ENCODE results near the gene GCNT1. TPM values are rescaled to one million over a fixed set of nuclear protein-coding genes. Genes with fewer than 3 reads are reported as not detected.
"Not testable (repeated sequence)": the region's sequence is repeated elsewhere in the genome, so short reads cannot be mapped to it uniquely, and the experiment has no call there.

GCNT1 gene
- total RNA-seq, 2 experiments from 2014 or later, result 13.3 to 14.4 TPM

- ChIA-PET POLR2A (no interaction called here), CTCF (interaction anchor here (0.6 kb wide), 1 partner anchor 81 kb away, joined by 3 read pairs; the partner anchor contains the start of gene RFK)
- Mint-ChIP-seq H3K27ac (no peak overlapping the region), H3K9me3 (peaks cover 15% of the 10 kb centered on the region), H3K4me1 (no peaks in the 10 kb centered on the region), H3K4me3 (no peak overlapping the region), H3K36me3 (ENCODE audit: low read depth) (peaks cover 31% of the 10 kb centered on the region), H3K27me3 (no peaks in the 10 kb centered on the region)
- DNase-seq, result no peak
These were observed 16.7 kb downstream of the GCNT1 start for GRCh38 chr9:76475686-76476085.

- Mint-ChIP-seq H3K9me3 (peaks cover 15% of the 10 kb centered on the region), H3K36me3 (ENCODE audit: low read depth) (peaks cover 31% of the 10 kb centered on the region)
- DNase-seq, H3K4me3 Mint-ChIP-seq, H3K4me1 Mint-ChIP-seq, H3K27ac Mint-ChIP-seq, CTCF ChIA-PET, POLR2A ChIA-PET, H3K27me3 Mint-ChIP-seq: not testable (repeated sequence)
These were observed 18.8 kb downstream of the GCNT1 start for GRCh38 chr9:76477818-76478217.

GRCh38 chr9:76478226-76478625, 19.2 kb downstream of the GCNT1 start:
- peaks cover 31% of the 10 kb centered on the region for H3K36me3 Mint-ChIP-seq (ENCODE audit: low read depth)
- no peaks in the 10 kb centered on the region for H3K27me3 Mint-ChIP-seq
- no peak overlapping the region for H3K4me3 Mint-ChIP-seq
- ChIA-PET POLR2A (no interaction called here), CTCF (no interaction called here)
- H3K4me1 Mint-ChIP-seq, result no peaks in the 10 kb centered on the region
- no peak overlapping the region for H3K27ac Mint-ChIP-seq
- peaks cover 15% of the 10 kb centered on the region for H3K9me3 Mint-ChIP-seq
- no peak for DNase-seq

- POLR2A ChIA-PET, CTCF ChIA-PET, H3K4me1 Mint-ChIP-seq: not testable (repeated sequence)
These were observed 20.4 kb downstream of the GCNT1 start for GRCh38 chr9:76479337-76479736.

GRCh38 chr9:76486151-76486550, 27.2 kb downstream of the GCNT1 start:
- no peak for DNase-seq
- POLR2A ChIA-PET, result no interaction called here

More at GRCh38 chr9:76479337-76479736, 20.4 kb downstream of the GCNT1 start:
- not testable (repeated sequence) for DNase-seq, H3K4me3 Mint-ChIP-seq, H3K27ac Mint-ChIP-seq, H3K27me3 Mint-ChIP-seq
- peaks cover 15% of the 10 kb centered on the region for H3K9me3 Mint-ChIP-seq
- H3K36me3 Mint-ChIP-seq (ENCODE audit: low read depth), result peaks cover 31% of the 10 kb centered on the region

GRCh38 chr9:76490249-76490990, 31.4 kb downstream of the GCNT1 start:
- ChIA-PET POLR2A (no interaction called here), CTCF (no interaction called here)
- H3K27me3 Mint-ChIP-seq, result no peaks in the 10 kb centered on the region
- peaks cover 10% of the 10 kb centered on the region for H3K9me3 Mint-ChIP-seq
- no peak overlapping the region for H3K27ac Mint-ChIP-seq
- no peak for DNase-seq
- no peak overlapping the region for H3K4me3 Mint-ChIP-seq
- peaks cover 15% of the 10 kb centered on the region for H3K4me1 Mint-ChIP-seq
- H3K36me3 Mint-ChIP-seq (ENCODE audit: low read depth), result peaks cover 26% of the 10 kb centered on the region

More at GRCh38 chr9:76486151-76486550, 27.2 kb downstream of the GCNT1 start:
- Mint-ChIP-seq H3K9me3 (peaks cover 4% of the 10 kb centered on the region), H3K4me3 (no peak overlapping the region), H3K27ac (no peak overlapping the region), H3K4me1 (peaks cover 14% of the 10 kb centered on the region), H3K27me3 (no peaks in the 10 kb centered on the region), H3K36me3 (ENCODE audit: low read depth) (peaks cover 19% of the 10 kb centered on the region)
- CTCF ChIA-PET, result interaction anchor here (1.2 kb wide), 1 partner anchor 12 kb away, joined by 3 read pairs; no protein-coding TSS in a partner anchor

- CTCF ChIA-PET, H3K27ac Mint-ChIP-seq: not testable (repeated sequence)
These were observed 32.1 kb downstream of the GCNT1 start for GRCh38 chr9:76491056-76491455.

GRCh38 chr9:76493496-76493895, 34.5 kb downstream of the GCNT1 start:
- H3K27ac Mint-ChIP-seq, H3K27me3 Mint-ChIP-seq, H3K4me3 Mint-ChIP-seq, DNase-seq, POLR2A ChIA-PET, CTCF ChIA-PET, H3K9me3 Mint-ChIP-seq: not testable (repeated sequence)
- H3K4me1 Mint-ChIP-seq, result peaks cover 15% of the 10 kb centered on the region
- H3K36me3 Mint-ChIP-seq (ENCODE audit: low read depth), result peaks cover 20% of the 10 kb centered on the region

More at GRCh38 chr9:76491056-76491455, 32.1 kb downstream of the GCNT1 start:
- Mint-ChIP-seq H3K9me3 (peaks cover 11% of the 10 kb centered on the region), H3K4me1 (peaks cover 15% of the 10 kb centered on the region), H3K36me3 (ENCODE audit: low read depth) (peaks cover 25% of the 10 kb centered on the region)
- H3K4me3 Mint-ChIP-seq, H3K27me3 Mint-ChIP-seq, POLR2A ChIA-PET, DNase-seq: not testable (repeated sequence)

GRCh38 chr9:76500061-76500460, 41.1 kb downstream of the GCNT1 start:
- no peak overlapping the region for H3K27ac Mint-ChIP-seq
- DNase-seq, result no peak
- H3K4me3 Mint-ChIP-seq, result no peak overlapping the region
- ChIA-PET POLR2A (no interaction called here), CTCF (no interaction called here)
- H3K27me3 Mint-ChIP-seq, result no peaks in the 10 kb centered on the region
- peaks cover 33% of the 10 kb centered on the region for H3K36me3 Mint-ChIP-seq (ENCODE audit: low read depth)
- peaks cover 8% of the 10 kb centered on the region for H3K4me1 Mint-ChIP-seq
- H3K9me3 Mint-ChIP-seq, result peaks cover 5% of the 10 kb centered on the region

GRCh38 chr9:76502746-76503145, 43.8 kb downstream of the GCNT1 start:
- ChIA-PET POLR2A (no interaction called here), CTCF (no interaction called here)
- H3K27me3 Mint-ChIP-seq, result no peaks in the 10 kb centered on the region
- no peaks in the 10 kb centered on the region for H3K9me3 Mint-ChIP-seq
- H3K36me3 Mint-ChIP-seq (ENCODE audit: low read depth), result peaks cover 27% of the 10 kb centered on the region
- no peak overlapping the region for H3K4me3 Mint-ChIP-seq
- H3K27ac Mint-ChIP-seq, result no peak overlapping the region
- no peak for DNase-seq
- H3K4me1 Mint-ChIP-seq, result peaks cover 8% of the 10 kb centered on the region

GRCh38 chr9:76510041-76510440, 51.1 kb downstream of the GCNT1 start:
- ChIA-PET POLR2A (no interaction called here), CTCF (interaction anchor here (0.8 kb wide), 1 partner anchor 140 kb away, joined by 3 read pairs; no protein-coding TSS in a partner anchor)
- peaks cover 2% of the 10 kb centered on the region for H3K36me3 Mint-ChIP-seq (ENCODE audit: low read depth)
- peaks cover 2% of the 10 kb centered on the region for H3K9me3 Mint-ChIP-seq
- H3K27ac Mint-ChIP-seq, result no peak overlapping the region
- no peak for DNase-seq
- H3K27me3 Mint-ChIP-seq, result no peaks in the 10 kb centered on the region
- no peaks in the 10 kb centered on the region for H3K4me1 Mint-ChIP-seq
- H3K4me3 Mint-ChIP-seq, result no peak overlapping the region

- Mint-ChIP-seq H3K9me3 (peaks cover 2% of the 10 kb centered on the region), H3K4me1 (no peaks in the 10 kb centered on the region), H3K36me3 (ENCODE audit: low read depth) (peaks cover 2% of the 10 kb centered on the region), H3K27me3 (no peaks in the 10 kb centered on the region), H3K27ac (no peak overlapping the region), H3K4me3 (no peak overlapping the region)
- CTCF ChIA-PET, result interaction anchor here (0.8 kb wide), 1 partner anchor 140 kb away, joined by 3 read pairs; no protein-coding TSS in a partner anchor
- no peak for DNase-seq
- POLR2A ChIA-PET, result no interaction called here
These were observed 51.5 kb downstream of the GCNT1 start for GRCh38 chr9:76510446-76510845.

- ChIA-PET POLR2A (no interaction called here), CTCF (no interaction called here)
- H3K36me3 Mint-ChIP-seq (ENCODE audit: low read depth), result no peaks in the 10 kb centered on the region
- H3K27ac Mint-ChIP-seq, result no peak overlapping the region
- H3K9me3 Mint-ChIP-seq, result peaks cover 2% of the 10 kb centered on the region
- H3K4me3 Mint-ChIP-seq, result no peak overlapping the region
- no peak for DNase-seq
- H3K27me3 Mint-ChIP-seq, result no peaks in the 10 kb centered on the region
- peaks cover 9% of the 10 kb centered on the region for H3K4me1 Mint-ChIP-seq
These were observed 53.8 kb downstream of the GCNT1 start for GRCh38 chr9:76512826-76513225.

- no peak for DNase-seq
- Mint-ChIP-seq H3K9me3 (peaks cover 2% of the 10 kb centered on the region), H3K4me3 (no peak overlapping the region), H3K36me3 (ENCODE audit: low read depth) (no peaks in the 10 kb centered on the region), H3K27me3 (no peaks in the 10 kb centered on the region), H3K27ac (no peak overlapping the region), H3K4me1 (peaks cover 9% of the 10 kb centered on the region)
- CTCF ChIA-PET, result no interaction called here
- POLR2A ChIA-PET, result no interaction called here
These were observed 57.4 kb downstream of the GCNT1 start for GRCh38 chr9:76516350-76516749.

Measured in activated CD4-positive, alpha-beta memory T cell treated with anti-CD3 and anti-CD28 coated beads, Interleukin-2, amount 10 ng/mL, durations not matched to agents 7 days and 5 days (primary cell).